ENCODE data around the gene DLX5.

Gene DLX5

DNA sequence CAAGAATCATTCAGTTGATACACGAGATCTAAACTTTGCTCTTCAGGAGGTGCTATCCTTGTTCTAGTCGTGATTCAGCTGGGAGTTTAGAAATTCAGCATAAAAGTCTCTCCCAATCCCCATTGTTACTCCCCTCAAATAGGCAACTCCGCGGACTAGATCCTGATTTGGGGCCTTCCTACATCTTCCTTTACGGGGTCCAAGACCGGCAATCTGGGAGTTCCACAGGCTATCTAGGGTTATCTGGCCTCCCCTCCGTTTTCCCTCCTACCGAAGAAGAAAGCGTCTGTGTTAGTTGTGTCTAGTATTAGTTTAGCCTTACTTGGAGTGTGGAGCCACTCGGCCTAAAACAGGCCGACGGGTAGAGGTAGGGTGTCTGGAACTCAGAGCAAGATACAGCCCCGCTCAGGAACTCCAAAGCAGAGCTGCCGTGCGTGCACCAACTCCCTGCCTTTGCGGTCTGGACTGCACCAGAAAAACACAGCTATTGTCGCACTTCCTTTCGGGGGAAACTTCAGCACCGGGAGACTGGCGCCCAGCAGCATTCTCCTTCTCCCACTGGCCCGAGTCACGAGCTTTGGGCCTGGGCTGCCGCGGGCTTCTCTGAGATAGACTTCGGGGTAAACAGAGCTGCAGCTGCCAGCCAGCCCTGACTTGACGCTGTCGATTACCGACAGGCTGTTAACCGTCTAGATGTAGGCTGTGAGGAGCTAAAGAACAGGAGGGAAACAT, 1.5 kb upstream of the DLX5 start:
- Histone ChIP-seq H3K9me3 (ENCODE audit: control insufficient read depth, insufficient read depth, low read length) (no peaks in the 10 kb centered on the region), H3K4me3 (ENCODE audit: low read depth, low read length) (peak overlapping the region; percentile 7; the same call in 1 of the 2 replicates), H3K4me1 (ENCODE audit: control insufficient read depth, insufficient read depth, low read length) (peaks cover 53% of the 10 kb centered on the region), H3K27me3 (ENCODE audit: control insufficient read depth, insufficient read depth, low read length) (peaks cover 86% of the 10 kb centered on the region), H3K9ac (ENCODE audit: low read depth, low read length) (no peak overlapping the region), H3K36me3 (ENCODE audit: control insufficient read depth, insufficient read depth, low read length) (no peaks in the 10 kb centered on the region), H3K27ac (ENCODE audit: low read depth, low read length) (no peak overlapping the region)

DNA sequence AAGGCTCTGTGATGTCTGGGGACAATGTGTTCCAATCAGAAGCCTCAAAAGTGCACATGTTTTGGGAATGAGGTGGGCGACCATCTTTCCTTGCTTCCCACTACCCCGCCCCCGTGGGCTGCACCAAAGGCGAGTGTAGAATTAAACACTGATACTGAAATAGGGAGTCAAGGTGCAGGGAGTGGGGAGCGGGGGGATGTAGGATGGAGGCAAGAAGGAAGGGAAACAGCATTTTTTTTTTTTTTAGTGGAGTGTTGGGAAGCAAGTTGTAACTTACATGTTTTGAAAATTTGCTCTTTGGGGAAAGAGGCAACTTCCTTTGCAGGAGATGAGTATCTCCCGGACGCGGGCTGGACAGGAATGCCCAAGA, 484 bp upstream of the DLX5 start:
- Histone ChIP-seq H3K9me3 (ENCODE audit: control insufficient read depth, insufficient read depth, low read length) (no peaks in the 10 kb centered on the region), H3K36me3 (ENCODE audit: control insufficient read depth, insufficient read depth, low read length) (no peaks in the 10 kb centered on the region), H3K27me3 (ENCODE audit: control insufficient read depth, insufficient read depth, low read length) (peaks cover 88% of the 10 kb centered on the region), H3K4me3 (ENCODE audit: low read depth, low read length) (peak overlapping the region; percentile 50), H3K9ac (ENCODE audit: low read depth, low read length) (no peak overlapping the region), H3K4me1 (ENCODE audit: control insufficient read depth, insufficient read depth, low read length) (peaks cover 62% of the 10 kb centered on the region), H3K27ac (ENCODE audit: low read depth, low read length) (no peak overlapping the region)

- Histone ChIP-seq H3K9me3 (ENCODE audit: control insufficient read depth, insufficient read depth, low read length) (no peaks in the 10 kb centered on the region), H3K9ac (ENCODE audit: low read depth, low read length) (no peak overlapping the region), H3K4me1 (ENCODE audit: control insufficient read depth, insufficient read depth, low read length) (peaks cover 62% of the 10 kb centered on the region), H3K4me3 (ENCODE audit: low read depth, low read length) (no peak overlapping the region), H3K36me3 (ENCODE audit: control insufficient read depth, insufficient read depth, low read length) (no peaks in the 10 kb centered on the region), H3K27ac (ENCODE audit: low read depth, low read length) (no peak overlapping the region), H3K27me3 (ENCODE audit: control insufficient read depth, insufficient read depth, low read length) (peaks cover 100% of the 10 kb centered on the region)
Observed at GRCh38 chr7:97022491-97023306, 1.9 kb downstream of the DLX5 start.

- Histone ChIP-seq H3K36me3 (ENCODE audit: control insufficient read depth, insufficient read depth, low read length) (no peaks in the 10 kb centered on the region), H3K4me1 (ENCODE audit: control insufficient read depth, insufficient read depth, low read length) (peaks cover 60% of the 10 kb centered on the region), H3K27ac (ENCODE audit: low read depth, low read length) (no peak overlapping the region), H3K9me3 (ENCODE audit: control insufficient read depth, insufficient read depth, low read length) (no peaks in the 10 kb centered on the region), H3K9ac (ENCODE audit: low read depth, low read length) (no peak overlapping the region), H3K4me3 (ENCODE audit: low read depth, low read length) (peak overlapping the region; percentile 48; the same call in 1 of the 2 replicates), H3K27me3 (ENCODE audit: control insufficient read depth, insufficient read depth, low read length) (peaks cover 100% of the 10 kb centered on the region)
Observed at GRCh38 chr7:97021747-97022490, 2.7 kb downstream of the DLX5 start.

- Histone ChIP-seq H3K36me3 (ENCODE audit: control insufficient read depth, insufficient read depth, low read length) (no peaks in the 10 kb centered on the region), H3K27ac (ENCODE audit: low read depth, low read length) (no peak overlapping the region), H3K4me3 (ENCODE audit: low read depth, low read length) (peak overlapping the region; percentile 48; the same call in 1 of the 2 replicates), H3K9me3 (ENCODE audit: control insufficient read depth, insufficient read depth, low read length) (no peaks in the 10 kb centered on the region), H3K27me3 (ENCODE audit: control insufficient read depth, insufficient read depth, low read length) (peaks cover 100% of the 10 kb centered on the region), H3K4me1 (ENCODE audit: control insufficient read depth, insufficient read depth, low read length) (peaks cover 52% of the 10 kb centered on the region), H3K9ac (ENCODE audit: low read depth, low read length) (no peak overlapping the region)
Observed at GRCh38 chr7:97020996-97021746, 3.5 kb downstream of the DLX5 start.

- H3K27me3 ChIP-seq (ENCODE audit: control insufficient read depth, insufficient read depth, low read length): peaks cover 100% of the 10 kb centered on the region
Observed at GRCh38 chr7:97020601-97020995, 4.0 kb downstream of the DLX5 start.

DNA sequence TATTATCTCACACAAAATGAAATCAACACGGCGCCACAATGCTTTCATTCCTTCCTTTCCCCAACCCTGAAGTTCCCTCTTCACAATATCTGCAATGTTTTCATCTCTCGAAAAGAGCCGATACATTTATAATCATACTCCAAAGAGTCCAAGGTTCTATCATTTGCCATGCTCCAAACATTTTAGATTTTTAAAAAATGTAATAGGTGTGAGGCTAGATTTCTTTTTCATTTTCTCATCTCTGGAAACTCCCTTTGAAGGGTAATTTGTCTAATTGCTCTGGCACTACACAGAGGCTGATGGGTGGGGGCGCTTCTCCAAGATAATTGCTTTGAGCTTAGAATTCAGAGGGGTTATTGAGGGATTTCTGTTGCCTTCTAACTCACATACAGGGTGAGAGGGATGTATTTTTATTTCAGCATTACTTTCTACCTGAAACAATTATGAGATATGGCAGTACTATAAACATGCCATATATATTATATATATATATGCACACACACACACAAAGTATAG, 4.9 kb downstream of the DLX5 start:
- Histone ChIP-seq H3K9me3 (ENCODE audit: control insufficient read depth, insufficient read depth, low read length) (no peaks in the 10 kb centered on the region), H3K27me3 (ENCODE audit: control insufficient read depth, insufficient read depth, low read length) (peaks cover 100% of the 10 kb centered on the region), H3K4me3 (ENCODE audit: low read depth, low read length) (no peak overlapping the region), H3K27ac (ENCODE audit: low read depth, low read length) (no peak overlapping the region), H3K4me1 (ENCODE audit: control insufficient read depth, insufficient read depth, low read length) (peaks cover 38% of the 10 kb centered on the region), H3K9ac (ENCODE audit: low read depth, low read length) (no peak overlapping the region), H3K36me3 (ENCODE audit: control insufficient read depth, insufficient read depth, low read length) (no peaks in the 10 kb centered on the region)

More at GRCh38 chr7:97020601-97020995, 4.0 kb downstream of the DLX5 start:
- no peak overlapping the region for H3K9ac ChIP-seq (ENCODE audit: low read depth, low read length)
- H3K9me3 ChIP-seq (ENCODE audit: control insufficient read depth, insufficient read depth, low read length): no peaks in the 10 kb centered on the region
- no peaks in the 10 kb centered on the region for H3K36me3 ChIP-seq (ENCODE audit: control insufficient read depth, insufficient read depth, low read length)
- H3K27ac ChIP-seq (ENCODE audit: low read depth, low read length): no peak overlapping the region
- peak overlapping the region; percentile 48; the same call in 1 of the 2 replicates for H3K4me3 ChIP-seq (ENCODE audit: low read depth, low read length)
- H3K4me1 ChIP-seq (ENCODE audit: control insufficient read depth, insufficient read depth, low read length): peaks cover 46% of the 10 kb centered on the region

GRCh38 chr7:97018791-97019531, 5.7 kb downstream of the DLX5 start:
- no peak overlapping the region for H3K9ac ChIP-seq (ENCODE audit: low read depth, low read length)
- H3K36me3 ChIP-seq (ENCODE audit: control insufficient read depth, insufficient read depth, low read length): no peaks in the 10 kb centered on the region
- peaks cover 100% of the 10 kb centered on the region for H3K27me3 ChIP-seq (ENCODE audit: control insufficient read depth, insufficient read depth, low read length)
- no peak overlapping the region for H3K4me3 ChIP-seq (ENCODE audit: low read depth, low read length)
- H3K4me1 ChIP-seq (ENCODE audit: control insufficient read depth, insufficient read depth, low read length): peaks cover 34% of the 10 kb centered on the region
- H3K27ac ChIP-seq (ENCODE audit: low read depth, low read length): no peak overlapping the region
- H3K9me3 ChIP-seq (ENCODE audit: control insufficient read depth, insufficient read depth, low read length): no peaks in the 10 kb centered on the region

- Histone ChIP-seq H3K27me3 (ENCODE audit: control insufficient read depth, insufficient read depth, low read length) (peaks cover 100% of the 10 kb centered on the region), H3K9me3 (ENCODE audit: control insufficient read depth, insufficient read depth, low read length) (no peaks in the 10 kb centered on the region), H3K27ac (ENCODE audit: low read depth, low read length) (no peak overlapping the region), H3K4me1 (ENCODE audit: control insufficient read depth, insufficient read depth, low read length) (peaks cover 30% of the 10 kb centered on the region), H3K36me3 (ENCODE audit: control insufficient read depth, insufficient read depth, low read length) (no peaks in the 10 kb centered on the region), H3K4me3 (ENCODE audit: low read depth, low read length) (no peak overlapping the region), H3K9ac (ENCODE audit: low read depth, low read length) (no peak overlapping the region)
Observed at GRCh38 chr7:97018126-97018601, 6.5 kb downstream of the DLX5 start.
